HK-2 (cell line): ENCODE results near the gene GSTCD.

Experiments
- DNase-seq: peaks from one replicate; pipeline ENCODE4 v3.0.0-alpha.2; 2018; ENCODE audit not compliant: unreplicated experiment

The GSTCD gene

DNA sequence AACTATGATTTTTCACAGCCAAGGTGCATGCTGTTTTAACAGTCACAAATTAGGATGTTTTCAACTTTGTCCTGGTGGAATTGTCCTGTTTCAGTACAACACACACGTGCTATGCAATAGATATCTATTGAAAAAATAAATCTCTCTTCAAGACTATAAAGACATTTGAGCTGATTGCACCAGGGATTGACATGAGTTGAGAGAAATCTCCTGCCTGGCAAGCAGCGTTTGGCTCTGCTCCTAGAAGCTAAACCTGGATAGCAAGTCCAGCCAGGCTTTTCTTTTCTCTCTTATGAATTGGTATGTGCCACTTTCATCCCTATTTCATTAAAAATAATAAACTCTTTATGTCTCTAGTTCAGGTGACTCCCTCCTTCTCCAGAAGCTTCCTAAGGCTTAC lies 170.1 kb downstream of the GSTCD start:
- DNase-seq, result no peak

GRCh38 chr4:105887508-105887907 lies 178.9 kb downstream of the GSTCD start:
- no peak for DNase-seq

DNA sequence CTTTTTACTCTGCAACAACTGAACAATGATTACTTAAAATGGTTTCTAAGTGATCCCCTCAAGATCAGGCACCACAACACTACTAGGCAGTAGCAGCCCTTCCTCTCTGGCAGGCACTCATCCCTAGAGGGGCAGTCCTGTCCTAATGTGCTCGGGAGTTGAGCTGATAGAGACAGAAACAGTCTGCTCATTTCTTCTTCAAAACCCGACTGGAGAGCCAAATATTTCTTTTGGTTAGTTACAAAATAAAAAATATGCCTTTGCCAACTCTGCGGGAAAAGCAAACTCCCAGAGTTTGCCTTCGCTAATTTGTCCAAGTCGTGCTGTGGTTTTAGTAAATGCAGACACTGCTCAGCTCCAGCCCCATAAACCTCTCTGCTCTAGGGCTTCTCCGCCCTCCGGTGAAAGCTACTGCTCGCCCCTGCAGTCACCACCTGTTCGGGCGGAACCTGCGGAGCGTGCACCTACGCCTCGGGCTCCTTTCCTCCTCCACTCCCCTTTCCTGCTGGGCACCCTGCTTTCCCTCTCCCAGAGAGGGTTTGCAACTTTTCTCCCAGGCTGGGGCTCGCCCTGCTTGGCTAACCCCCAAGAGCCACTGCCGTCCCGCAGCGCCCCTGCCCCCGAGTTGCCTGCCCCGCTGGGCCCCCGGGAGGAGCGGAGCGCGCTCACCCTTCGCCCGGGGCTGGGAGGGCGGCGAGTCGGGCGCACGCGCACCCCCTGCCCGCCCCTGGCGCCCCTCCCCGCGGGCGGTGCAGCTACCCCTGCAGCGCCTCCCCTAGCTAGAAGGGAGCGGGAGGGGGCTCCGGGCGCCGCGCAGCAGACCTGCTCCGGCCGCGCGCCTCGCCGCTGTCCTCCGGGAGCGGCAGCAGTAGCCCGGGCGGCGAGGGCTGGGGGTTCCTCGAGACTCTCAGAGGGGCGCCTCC lies 186.3 kb downstream of the GSTCD start, which contains the start of gene NPNT:
Gene NPNT, plus strand, starts transcription at position 812 of the 923 bp plus-strand sequence. CDS start 182 bp downstream, outside the sequence.
- peak; percentile 54 for DNase-seq

DNA sequence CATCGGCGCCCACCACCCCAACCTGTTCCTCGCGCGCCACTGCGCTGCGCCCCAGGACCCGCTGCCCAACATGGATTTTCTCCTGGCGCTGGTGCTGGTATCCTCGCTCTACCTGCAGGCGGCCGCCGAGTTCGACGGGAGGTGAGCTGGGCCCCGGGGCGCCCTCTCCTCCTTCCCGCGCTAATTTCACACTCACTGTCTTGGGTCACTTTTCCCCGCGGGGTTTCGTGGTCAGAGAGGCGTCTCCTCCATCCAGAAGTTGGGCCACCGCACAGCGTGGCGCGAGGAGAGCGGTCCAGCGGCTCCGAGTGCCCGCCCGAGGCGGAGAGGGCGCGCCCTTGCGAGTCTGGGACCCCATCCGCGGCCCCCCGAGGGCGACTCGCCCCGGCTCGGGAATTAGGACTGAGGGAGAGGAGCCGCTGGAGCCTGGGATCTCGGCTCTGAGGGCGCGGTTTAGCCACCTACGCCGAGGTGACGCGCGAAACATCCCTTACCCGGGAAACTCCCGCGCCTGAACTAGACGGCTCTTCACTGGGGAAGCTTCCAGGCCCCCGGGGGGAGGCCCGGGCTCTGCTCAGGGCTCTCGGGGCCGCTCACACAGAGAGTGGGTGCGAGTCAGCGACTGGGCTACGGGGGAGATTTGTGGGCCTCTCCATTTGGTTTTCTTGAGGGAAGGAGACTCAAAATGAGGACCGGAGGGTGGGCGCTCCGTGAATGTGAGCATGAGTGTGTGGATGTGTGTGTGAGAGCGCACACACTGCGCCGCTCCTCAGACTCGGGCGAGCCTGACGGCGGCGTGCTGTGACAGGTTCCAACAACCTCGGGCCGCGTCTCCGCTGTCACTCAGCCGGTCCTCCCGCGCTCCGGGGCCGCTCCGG lies 187.2 kb downstream of the GSTCD start:
- DNase-seq, result peak; percentile 68

- DNase-seq, result no peak
Measured at GRCh38 chr4:105896461-105896942, 187.9 kb downstream of the GSTCD start.
